GM12864 (cell line): Measurements from ENCODE around the gene PRKRIP1.
A peak's percentile ranks its signal among the peaks of the same experiment; 100 is the strongest.

Source experiments
- DNase-seq: peaks from one replicate; pipeline ENCODE4 v3.0.0-alpha.2; 2011; ENCODE audit warnings: low read depth
- H3K4me3 ChIP-seq: 2 replicates; pipeline ENCODE4 v1.5.1; 2011; ENCODE audit warnings: mild to moderate bottlenecking, low read depth, low read length, control low read depth
- CTCF ChIP-seq: IDR thresholded peaks from 2 replicates; pipeline ENCODE4 v1.5.1; 2011; ENCODE audit warnings: low read depth, mild to moderate bottlenecking, moderate library complexity, low read length, control low read depth, inconsistent platforms; ENCODE audit errors: missing control alignments

PRKRIP1 gene

DNA sequence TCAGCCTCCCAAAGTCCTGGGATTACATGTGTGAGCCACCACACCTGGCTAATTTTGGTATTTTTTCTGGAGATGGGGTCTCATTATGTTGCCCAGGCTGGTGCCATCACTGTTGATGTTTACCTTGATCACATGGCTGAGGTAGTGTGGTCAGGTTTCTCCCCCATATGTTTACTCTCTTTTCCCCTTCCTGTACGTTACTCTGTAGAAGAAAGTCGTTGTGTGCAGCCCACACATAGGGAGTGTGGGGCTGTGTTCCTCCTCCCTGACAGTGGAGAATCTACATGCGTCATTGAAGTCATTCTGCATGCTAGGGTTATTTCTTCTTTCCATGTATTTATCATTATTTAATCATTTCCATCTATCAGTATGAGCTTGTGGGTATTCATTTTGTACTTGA is 20.9 kb downstream of the PRKRIP1 start:
- TF ChIP-seq CTCF: no peak
- H3K4me3 ChIP-seq: no peak overlapping the region
- no peak for DNase-seq

- TF ChIP-seq CTCF: no peak
- no peak overlapping the region for H3K4me3 ChIP-seq
- no peak for DNase-seq
These were observed 22.4 kb downstream of the PRKRIP1 start for GRCh38 chr7:102418592-102418991.

DNA sequence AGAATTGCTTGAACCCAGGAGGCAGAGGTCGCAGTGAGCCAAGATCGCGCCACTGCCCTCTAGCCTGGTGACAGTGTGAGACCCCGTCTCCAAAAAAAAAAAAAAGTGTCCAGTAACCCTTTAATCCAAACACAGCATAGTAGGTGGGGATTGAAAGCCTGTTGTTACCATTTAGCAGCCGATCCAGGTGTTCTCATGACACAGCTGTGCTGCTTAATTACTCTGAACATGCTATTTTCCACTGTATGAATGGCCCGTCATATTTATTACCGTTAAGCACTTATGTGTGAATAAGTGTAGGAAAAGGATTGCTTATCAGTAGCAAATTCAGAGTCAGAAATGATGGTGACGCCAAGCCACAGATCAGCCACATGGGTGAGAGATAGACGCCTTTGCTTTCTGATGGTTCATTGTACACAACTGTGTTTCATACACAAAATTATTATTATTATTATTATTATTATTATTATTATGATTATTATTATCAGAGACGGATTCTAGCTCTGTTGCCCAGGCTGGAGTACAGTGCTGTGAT is 25.6 kb downstream of the PRKRIP1 start:
- no peak for DNase-seq
- H3K4me3 ChIP-seq: no peak overlapping the region
- no peak for TF ChIP-seq CTCF

DNA sequence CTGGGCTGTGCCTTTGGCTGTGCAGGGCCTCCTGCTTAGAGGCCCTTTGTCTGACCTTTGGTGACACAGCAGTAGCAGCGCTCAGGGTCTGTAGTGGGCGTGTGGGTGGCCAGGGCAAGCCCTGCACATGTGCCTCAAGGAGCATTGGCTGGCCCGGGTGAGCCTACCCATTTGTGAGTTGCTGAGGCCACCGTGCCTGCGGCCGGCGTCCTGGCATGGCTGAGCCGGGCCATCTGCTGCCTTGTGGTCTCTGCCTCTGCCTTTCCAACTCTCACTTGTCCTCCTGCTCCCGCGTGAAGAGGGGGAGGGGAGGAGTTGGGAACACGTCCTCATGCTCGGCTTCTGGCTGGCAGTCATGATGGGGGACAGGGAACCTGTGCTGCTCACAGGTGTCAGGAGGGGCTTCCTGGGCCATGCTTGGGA is 28.0 kb downstream of the PRKRIP1 start:
- DNase-seq: no peak
- no peak overlapping the region for H3K4me3 ChIP-seq
- TF ChIP-seq CTCF: no peak

- peak overlapping the region; percentile 38 for H3K4me3 ChIP-seq
- TF ChIP-seq CTCF: no peak
- DNase-seq: no peak
These were observed 28.6 kb downstream of the PRKRIP1 start for GRCh38 chr7:102424787-102425218.

- H3K4me3 ChIP-seq: peak overlapping the region; percentile 38
- TF ChIP-seq CTCF: no peak
These were observed 29.6 kb downstream of the PRKRIP1 start for GRCh38 chr7:102425639-102426267.

GRCh38 chr7:102426268-102427018 is 30.3 kb downstream of the PRKRIP1 start:
- DNase-seq: peak; percentile 86
- H3K4me3 ChIP-seq: peak overlapping the region; percentile 27
- TF ChIP-seq CTCF: no peak

More at GRCh38 chr7:102425639-102426267, 29.6 kb downstream of the PRKRIP1 start:
- DNase-seq: peak; percentile 84
